ENCODE results near the gene FADS2. TPM values are rescaled to one million over a fixed set of nuclear protein-coding genes. Genes with fewer than 3 reads are reported as not detected.

FADS2 gene
- total RNA-seq, 6 experiments from 2014 or later = 56.0 to 105 (median 81.1) TPM

- peak overlapping the region; percentile 58 for H3K27ac Mint-ChIP-seq
- no peaks in the 10 kb centered on the region; the same call in 1 of the 2 replicates for H3K27me3 Mint-ChIP-seq (ENCODE audit: insufficient read depth)
- peaks cover 21% of the 10 kb centered on the region for H3K36me3 Mint-ChIP-seq (ENCODE audit: low read depth)
- peaks cover 46% of the 10 kb centered on the region for H3K4me1 Mint-ChIP-seq (ENCODE audit: low read depth)
- H3K9me3 Mint-ChIP-seq = no peaks in the 10 kb centered on the region
- TF ChIP-seq CTCF (IDR thresholded peaks at IDR 0.05) = peak; percentile 51; the same call in 1 of the 2 replicates
- H3K4me3 Mint-ChIP-seq = peak overlapping the region; percentile 91
- peak; percentile 80 for DNase-seq
These were observed 62.6 kb downstream of the FADS2 start for GRCh38 chr11:61890529-61891330.

GRCh38 chr11:61891331-61892084 is 63.4 kb downstream of the FADS2 start, which contains the start of gene FADS3:
FADS3 (minus strand) TSS chr11:61891545; CDS start chr11:61891381, 164 bp downstream.
- Mint-ChIP-seq H3K27me3 (ENCODE audit: insufficient read depth) (no peaks in the 10 kb centered on the region; the same call in 1 of the 2 replicates), H3K4me1 (ENCODE audit: low read depth) (peaks cover 45% of the 10 kb centered on the region), H3K4me3 (peak within 1 kb of the TSS; percentile 91), H3K27ac (peak within 1 kb of the TSS; percentile 58), H3K9me3 (no peaks in the 10 kb centered on the region), H3K36me3 (ENCODE audit: low read depth) (peaks cover 19% of the 10 kb centered on the region)
- TF ChIP-seq CTCF (IDR thresholded peaks at IDR 0.05) = no peak
- DNase-seq = peak; percentile 62

- DNase-seq = no peak
- H3K4me1 Mint-ChIP-seq (ENCODE audit: low read depth) = peaks cover 40% of the 10 kb centered on the region
- H3K27me3 Mint-ChIP-seq (ENCODE audit: insufficient read depth) = no peaks in the 10 kb centered on the region; the same call in 1 of the 2 replicates
- H3K4me3 Mint-ChIP-seq = 0 out of 2 replicates have a peak overlapping the region, but pooled peaks have one; percentile 22
- H3K27ac Mint-ChIP-seq = 0 out of 2 replicates have a peak overlapping the region, but pooled peaks have one; percentile 45
- H3K36me3 Mint-ChIP-seq (ENCODE audit: low read depth) = peaks cover 14% of the 10 kb centered on the region
- H3K9me3 Mint-ChIP-seq = no peaks in the 10 kb centered on the region
- no peak for TF ChIP-seq CTCF (IDR thresholded peaks at IDR 0.05)
These were observed 63.9 kb downstream of the FADS2 start for GRCh38 chr11:61892085-61892370.

GRCh38 chr11:61893981-61894380 is 65.9 kb downstream of the FADS2 start:
- no peaks in the 10 kb centered on the region for H3K36me3 Mint-ChIP-seq (ENCODE audit: low read depth)
- H3K9me3 Mint-ChIP-seq = no peaks in the 10 kb centered on the region
- no peak for TF ChIP-seq CTCF (IDR thresholded peaks at IDR 0.05)
- peak overlapping the region; percentile 95 for H3K27ac Mint-ChIP-seq
- H3K4me1 Mint-ChIP-seq (ENCODE audit: low read depth) = peaks cover 22% of the 10 kb centered on the region
- no peak overlapping the region for H3K4me3 Mint-ChIP-seq
- DNase-seq = peak; percentile 96
- H3K27me3 Mint-ChIP-seq (ENCODE audit: insufficient read depth) = no peaks in the 10 kb centered on the region; the same call in 1 of the 2 replicates

GRCh38 chr11:61895046-61895717 is 67.1 kb downstream of the FADS2 start:
- no peak for DNase-seq
- no peaks in the 10 kb centered on the region; the same call in 1 of the 2 replicates for H3K27me3 Mint-ChIP-seq (ENCODE audit: insufficient read depth)
- peaks cover 27% of the 10 kb centered on the region for H3K4me1 Mint-ChIP-seq (ENCODE audit: low read depth)
- H3K4me3 Mint-ChIP-seq = no peak overlapping the region
- H3K36me3 Mint-ChIP-seq (ENCODE audit: low read depth) = no peaks in the 10 kb centered on the region
- H3K27ac Mint-ChIP-seq = peak overlapping the region; percentile 95; the same call in 1 of the 2 replicates
- no peak for TF ChIP-seq CTCF (IDR thresholded peaks at IDR 0.05)
- no peaks in the 10 kb centered on the region for H3K9me3 Mint-ChIP-seq
